ENCODE measurements around the gene RNF145.

Gene RNF145

DNA sequence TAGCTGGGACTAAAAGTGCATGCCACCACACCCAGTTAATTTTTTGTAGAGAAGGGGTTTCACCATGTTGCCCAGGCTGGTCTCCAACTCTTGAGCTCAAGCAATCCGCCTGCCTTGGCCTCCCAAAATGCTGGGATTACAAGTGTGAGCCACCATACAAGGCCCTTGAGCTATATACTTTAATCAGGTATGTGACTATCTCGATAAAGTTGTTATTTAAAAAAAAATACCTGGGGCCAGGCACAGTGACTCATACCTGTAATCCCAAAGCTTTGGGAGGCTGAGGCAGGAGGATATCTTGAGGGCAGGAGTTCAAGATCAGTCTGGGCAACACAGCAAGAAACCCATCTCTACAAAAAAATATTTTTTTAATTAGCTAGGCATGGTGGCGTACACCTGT is 19.2 kb downstream of the RNF145 start:
- no peak for DNase-seq (ENCODE audit: low read depth)

DNA sequence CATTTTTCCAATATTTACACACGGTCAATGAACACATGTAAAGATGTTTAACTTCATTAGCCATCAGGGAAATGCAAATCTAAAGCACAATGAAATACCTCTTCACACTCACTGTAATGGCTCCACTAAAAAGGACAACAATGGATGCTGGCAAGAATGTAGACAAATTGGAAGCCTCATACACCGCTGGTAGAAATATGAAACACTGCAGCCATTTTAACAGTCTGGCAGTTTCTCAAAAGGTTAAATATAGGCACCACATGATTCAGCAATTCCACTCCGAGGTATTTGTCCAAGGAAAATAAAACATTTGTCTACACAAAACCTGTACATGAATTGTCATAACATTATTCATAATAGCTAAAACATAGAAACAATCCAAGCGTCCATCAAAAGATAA is 20.0 kb downstream of the RNF145 start:
- DNase-seq (ENCODE audit: low read depth), result no peak

DNA sequence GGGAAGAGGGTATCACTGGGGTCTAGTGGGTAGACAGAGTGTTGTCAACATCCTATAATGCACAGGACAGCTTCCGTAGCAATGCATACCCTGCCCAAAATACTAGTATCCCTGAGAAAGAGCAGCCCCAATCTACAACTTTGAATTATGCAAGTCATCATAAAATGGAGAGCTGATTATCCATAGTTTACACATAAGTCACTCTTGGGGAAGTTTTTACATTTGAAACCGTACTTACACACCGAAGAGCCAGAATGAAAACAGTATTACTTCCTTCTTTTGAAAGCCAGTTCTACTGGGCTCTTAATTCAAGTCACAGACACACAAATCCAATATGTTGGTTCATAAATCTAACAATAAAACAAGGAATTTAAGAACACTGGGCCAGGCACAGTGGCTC is 21.6 kb downstream of the RNF145 start:
- DNase-seq (ENCODE audit: low read depth), result no peak

DNA sequence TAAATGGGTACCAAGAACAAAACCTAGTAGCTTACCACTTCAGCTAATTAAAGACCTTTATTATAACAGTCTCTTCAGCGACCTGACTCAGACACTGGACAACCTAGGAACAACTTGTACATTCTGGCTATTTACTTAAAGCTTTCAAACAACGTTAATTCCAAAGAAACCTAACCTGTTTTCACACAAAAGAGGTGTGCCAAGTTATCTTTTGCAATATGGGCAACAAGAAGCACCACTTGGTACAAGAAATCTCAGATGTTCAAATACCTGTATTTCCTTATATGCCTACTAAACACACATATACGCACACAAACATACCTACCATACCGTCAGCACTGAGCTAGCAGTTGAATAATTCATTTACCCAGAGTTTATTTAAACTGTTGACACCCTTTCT is 23.0 kb downstream of the RNF145 start:
- DNase-seq (ENCODE audit: low read depth), result no peak

DNA sequence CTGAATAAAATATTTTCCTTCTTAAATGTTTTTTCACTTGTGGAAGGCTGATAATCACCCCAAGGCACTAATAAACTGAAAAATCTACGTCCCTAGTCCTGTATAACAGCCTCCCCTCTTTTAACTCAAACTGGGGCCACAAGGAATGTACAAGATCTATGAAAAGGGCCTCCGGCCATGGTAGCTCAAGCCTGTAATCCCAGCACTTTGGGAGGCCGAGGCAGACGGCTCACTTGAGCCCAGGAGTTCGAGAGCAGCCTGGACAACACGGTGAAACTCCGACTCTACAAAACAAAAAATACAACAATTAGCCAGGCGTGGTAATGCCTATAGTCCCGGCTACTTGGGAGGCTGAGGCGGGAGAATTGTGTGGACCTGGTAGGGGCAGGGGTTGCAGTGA is 23.6 kb downstream of the RNF145 start:
- no peak for DNase-seq (ENCODE audit: low read depth)

DNA sequence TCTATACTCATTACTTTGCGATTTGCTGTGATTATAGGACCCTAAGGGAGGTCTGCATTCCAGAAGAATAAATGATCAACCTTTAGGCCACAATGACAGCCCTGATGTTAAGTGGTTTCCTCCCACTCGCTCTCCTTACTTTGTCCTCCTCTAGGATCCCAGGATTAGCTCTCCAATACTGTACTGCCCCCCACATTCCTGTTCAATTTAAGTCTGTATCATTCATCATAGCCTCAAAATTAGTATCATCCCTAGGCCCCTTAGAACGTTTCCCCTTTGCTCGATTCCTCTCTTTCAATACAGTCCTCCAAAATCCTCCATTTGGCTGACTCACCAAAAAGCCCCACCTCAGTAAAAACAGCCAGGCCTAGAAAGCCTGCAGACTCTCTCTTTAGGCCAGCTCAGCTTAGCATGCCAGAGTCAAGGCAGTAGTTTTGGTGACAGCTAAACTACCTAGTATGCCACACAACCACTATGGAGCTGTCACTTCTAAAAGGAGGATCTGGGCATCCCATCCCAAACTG is 24.4 kb downstream of the RNF145 start:
- peak; percentile 97 for DNase-seq (ENCODE audit: low read depth)

DNA sequence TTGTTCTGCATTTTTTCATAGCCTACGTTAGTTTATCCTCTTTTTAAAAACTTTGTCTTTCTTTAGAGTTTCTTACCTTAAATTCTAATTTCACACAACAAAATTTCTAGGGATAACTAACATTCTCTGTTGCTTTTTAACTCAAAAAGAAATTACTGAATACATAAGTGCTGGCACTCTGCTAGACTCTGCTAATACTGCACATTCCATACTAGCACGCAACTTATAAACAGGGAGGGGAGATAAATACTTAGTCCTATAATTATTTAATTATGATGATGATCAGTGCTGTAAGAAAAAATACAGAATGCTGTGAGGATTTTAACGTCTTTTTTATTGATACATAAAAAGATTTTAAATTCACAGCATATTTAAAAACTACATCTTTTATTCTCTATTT is 25.1 kb downstream of the RNF145 start:
- peak; percentile 63 for DNase-seq (ENCODE audit: low read depth)

DNA sequence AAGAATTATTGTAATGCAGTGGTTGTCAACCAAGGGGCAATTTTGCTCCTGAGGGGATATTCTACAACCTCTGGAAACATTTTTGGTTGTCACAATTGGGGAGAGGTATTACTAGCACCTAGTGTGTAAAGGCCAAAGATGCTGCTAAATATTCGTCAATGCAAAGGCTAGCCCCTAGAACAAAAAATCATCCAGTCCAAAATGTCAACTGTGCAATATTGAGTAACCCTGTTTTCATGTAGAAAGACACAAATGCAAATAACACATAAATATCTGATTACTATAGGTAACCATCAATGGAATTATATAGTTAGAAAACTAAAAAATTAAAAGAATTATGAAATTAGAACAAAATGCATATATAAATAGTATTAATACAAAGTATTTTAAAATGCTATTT is 26.1 kb downstream of the RNF145 start:
- no peak for DNase-seq (ENCODE audit: low read depth)

DNA sequence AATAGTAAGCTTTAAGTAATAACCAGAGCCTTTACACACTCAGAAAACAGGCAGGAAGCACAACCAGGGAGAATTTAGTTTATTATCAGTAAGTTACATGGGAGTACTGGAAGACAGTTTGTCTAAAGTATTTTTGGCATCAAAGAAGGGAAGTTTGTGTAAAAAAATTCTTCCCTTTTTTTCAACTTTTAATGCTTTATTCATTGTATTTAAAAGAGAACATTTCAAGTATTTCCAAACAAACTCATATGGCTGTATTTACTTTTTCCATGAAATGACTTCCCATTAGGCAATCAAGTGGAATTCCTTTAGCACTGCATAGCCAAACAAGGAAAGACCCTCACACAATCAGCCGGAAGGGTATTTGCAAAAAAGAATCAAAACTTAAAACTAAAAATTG is 26.7 kb downstream of the RNF145 start:
- DNase-seq (ENCODE audit: low read depth), result peak; percentile 29

DNA sequence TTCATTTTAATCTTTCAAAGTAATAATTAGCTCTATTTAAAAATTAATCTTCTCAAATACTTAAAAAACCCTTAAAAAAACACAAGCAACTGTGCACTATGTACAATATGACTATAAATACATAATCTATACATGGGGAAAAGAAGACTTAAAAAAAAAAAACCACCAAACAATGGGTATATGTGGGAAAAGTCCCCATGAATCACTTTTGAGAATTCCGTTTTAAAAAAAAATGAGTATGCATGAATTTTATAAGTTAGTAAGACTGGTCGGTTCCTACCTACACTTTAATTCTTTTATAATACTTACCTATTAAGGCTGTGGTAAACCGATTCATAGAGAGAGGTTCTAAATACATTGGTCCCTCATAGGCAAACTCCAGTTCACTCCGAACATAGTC is 27.7 kb downstream of the RNF145 start:
- peak; percentile 26 for DNase-seq (ENCODE audit: low read depth)

DNA sequence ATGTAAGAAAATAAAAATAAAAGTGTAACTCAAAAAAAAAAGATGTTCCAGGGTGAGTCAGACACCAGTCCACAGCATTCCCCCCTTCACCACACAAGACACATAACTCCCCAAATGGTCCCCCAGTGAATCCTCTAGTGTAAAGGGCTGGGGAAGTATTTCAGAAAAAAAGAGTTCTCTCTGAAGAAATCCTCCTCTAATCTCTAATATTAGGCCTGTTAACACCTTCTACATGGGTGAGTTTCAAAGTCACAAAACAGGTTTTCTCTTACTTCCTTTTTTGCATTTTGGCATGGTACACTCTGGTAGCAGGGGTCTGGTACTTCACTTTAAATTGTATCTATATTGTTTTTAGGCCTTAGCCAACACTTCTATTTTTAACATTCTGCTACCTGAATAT is 28.2 kb downstream of the RNF145 start:
- peak; percentile 53 for DNase-seq (ENCODE audit: low read depth)

DNA sequence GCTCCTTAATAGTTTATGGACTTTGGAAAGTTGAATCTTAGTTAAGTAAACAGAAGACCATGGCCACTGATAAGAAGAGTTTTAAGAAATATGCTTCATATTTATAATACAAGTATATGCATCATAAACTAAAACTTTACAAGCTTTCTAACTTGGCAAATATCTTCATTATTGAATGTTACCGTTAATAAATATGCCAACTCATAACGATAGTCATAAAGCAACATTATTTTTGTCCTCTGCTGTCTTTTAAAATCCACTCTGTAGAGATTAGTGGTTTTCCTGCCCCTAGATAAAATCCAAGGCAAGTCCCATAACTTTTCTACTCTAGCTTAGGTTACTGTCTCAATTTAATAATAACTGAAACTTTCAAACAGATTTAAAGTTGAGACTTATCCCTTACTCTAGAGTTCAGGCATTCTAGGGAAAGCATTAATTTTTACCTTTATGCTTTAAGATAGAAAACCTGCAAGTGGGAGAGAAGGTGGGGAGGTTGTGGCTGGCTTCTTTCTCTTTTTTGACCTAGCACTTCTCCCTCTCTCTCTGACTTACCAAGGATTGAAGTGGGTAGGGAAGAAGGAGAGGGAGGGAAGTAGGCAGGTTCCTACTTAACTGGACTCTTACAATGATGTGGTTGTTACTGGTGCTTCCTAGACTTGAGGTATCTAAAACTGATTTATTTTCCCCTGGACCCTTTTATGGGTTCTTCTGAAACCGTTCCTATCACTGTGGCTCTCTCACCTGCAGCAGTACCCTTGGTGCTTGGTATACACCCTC is 29.6 kb downstream of the RNF145 start:
- no peak for DNase-seq (ENCODE audit: low read depth)

DNA sequence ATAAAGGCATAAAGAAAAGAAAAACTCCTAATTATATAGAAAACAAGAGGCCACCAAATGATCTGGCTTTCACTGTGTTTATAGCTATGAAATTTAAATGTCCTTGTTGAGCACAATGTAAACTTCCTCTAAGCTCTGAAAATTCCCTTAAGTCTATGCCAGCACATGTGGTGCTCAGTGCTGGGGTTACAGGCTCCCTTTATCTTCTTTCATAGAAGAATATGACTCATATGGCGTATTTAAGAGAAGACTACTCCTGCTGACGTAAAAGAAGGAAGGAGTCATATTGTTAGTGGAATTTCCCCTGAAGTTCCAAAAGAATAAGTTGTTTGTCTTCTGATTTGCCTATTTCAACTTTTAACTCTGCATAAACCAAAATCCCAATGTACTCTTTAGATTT is 30.4 kb downstream of the RNF145 start:
- peak; percentile 99 for DNase-seq (ENCODE audit: low read depth)

DNA sequence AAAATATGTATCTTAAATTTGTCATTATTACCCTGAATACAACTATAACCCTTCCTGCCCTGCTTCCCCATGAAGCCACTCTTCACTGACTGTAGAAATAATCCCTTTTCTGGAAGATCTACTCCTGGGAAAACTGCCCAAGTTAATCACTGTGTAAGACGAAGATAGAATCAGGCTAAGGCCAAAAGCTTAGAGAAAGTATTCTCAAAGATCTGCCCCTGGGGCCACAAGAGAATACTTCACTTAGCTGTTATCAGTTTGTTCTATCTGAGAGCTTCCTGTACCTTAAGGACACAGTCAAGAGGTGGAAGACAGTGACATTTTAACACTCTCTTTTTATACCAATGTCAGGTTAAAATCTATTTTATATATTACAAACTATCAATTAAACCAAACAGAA is 33.8 kb downstream of the RNF145 start:
- peak; percentile 37 for DNase-seq (ENCODE audit: low read depth)

DNA sequence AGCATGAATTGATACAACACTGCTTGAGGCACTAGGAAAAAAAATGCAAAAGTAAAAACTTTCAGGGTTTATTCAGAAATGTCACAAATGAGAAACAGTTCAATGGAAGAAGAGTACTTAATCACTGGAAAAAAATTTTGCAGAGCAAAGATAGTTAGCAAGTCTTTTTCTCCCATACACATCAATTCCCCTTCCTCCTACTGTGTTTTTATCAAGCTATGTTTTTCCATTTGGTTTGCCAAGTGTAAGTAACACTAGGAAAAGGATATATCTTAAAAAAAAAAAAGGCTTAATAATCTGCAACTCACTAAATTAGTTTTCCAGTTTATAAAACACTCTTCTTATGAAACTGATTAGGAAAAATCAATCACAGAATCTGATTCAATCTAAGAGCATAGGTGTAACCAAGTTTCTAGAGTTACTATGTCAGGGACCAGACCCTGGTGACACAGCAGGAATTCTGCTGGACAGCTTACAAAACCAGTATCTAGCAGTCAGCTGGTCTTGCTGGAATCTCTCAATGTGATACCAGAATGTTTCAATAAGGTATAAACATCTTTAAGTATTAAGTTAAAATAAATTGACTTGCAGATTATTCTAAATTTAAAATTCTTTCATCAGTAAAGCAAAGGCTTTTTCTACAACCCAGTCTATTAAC is 34.7 kb downstream of the RNF145 start:
- no peak for DNase-seq (ENCODE audit: low read depth)

DNA sequence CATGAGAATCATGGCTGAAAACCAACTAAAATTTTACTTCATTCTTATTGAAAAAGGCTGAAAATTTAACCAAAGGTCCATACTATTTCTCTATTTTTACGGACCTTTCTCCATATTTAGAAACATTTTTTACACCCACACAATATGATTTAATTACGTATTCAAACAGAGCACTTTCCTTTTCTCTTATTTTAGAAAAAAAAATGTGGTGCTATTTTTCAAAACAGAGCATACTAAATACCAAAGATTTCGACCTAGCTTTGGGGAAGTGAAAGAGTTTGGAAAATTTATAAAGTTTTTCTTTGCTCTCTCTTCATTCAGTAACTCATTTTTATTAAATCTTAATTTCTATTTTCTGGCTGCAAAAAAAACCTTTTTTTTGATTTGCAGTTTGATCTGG is 38.1 kb downstream of the RNF145 start:
- no peak for DNase-seq (ENCODE audit: low read depth)

DNA sequence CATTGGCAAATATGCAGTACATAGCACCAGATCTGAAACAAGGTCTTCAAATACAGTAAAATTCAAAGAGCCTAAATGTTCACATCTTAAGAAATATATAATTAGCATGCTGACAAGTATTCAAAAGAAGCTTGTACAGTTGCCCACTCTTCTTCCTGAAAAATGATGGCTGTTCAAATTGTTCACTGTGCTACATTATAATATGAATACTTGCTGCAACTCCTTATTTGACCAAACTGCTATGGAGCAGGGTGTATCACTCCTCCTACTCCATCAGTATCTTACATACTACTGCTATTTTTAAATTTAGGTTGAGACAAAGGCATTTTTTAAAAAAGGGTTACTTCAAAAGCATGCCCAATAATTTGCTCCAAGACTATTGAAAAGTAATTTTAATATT is 39.3 kb downstream of the RNF145 start:
- no peak for DNase-seq (ENCODE audit: low read depth)

DNA sequence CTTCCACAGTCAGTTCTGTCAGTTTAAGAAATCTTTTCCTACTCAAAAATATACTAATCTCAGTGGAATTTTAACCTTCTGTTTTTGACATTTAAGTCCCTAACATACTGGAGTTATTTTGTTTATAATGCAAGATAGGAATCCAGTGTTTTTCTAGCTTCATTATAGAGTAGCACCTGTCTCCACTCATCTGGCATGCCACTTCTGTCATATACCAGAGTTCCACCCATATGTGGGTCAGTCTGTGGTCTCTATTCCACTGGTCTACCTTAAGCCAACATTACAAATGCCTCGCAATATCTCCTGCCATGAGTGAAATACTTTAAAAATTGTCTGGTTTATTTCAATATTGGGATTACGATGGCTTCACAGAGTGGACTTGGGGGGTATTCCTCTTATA is 42.9 kb downstream of the RNF145 start:
- DNase-seq (ENCODE audit: low read depth), result no peak

DNA sequence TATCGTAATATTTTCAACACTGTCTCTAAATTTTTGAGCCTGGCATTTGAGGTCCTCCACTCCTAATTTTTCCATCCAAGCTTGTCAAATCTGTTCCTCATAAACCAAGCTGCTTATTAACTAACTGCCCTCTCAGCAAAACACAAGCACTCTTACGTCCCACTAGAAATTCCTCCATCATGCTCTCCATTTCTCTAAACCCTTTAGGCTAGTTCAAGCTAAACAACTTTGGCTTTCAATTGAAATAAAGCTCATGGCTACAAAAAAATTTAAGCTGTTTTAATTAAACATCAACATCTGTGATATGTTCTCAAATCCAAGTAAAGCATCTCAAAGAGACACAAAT is 45.7 kb downstream of the RNF145 start:
- DNase-seq (ENCODE audit: low read depth), result no peak

DNA sequence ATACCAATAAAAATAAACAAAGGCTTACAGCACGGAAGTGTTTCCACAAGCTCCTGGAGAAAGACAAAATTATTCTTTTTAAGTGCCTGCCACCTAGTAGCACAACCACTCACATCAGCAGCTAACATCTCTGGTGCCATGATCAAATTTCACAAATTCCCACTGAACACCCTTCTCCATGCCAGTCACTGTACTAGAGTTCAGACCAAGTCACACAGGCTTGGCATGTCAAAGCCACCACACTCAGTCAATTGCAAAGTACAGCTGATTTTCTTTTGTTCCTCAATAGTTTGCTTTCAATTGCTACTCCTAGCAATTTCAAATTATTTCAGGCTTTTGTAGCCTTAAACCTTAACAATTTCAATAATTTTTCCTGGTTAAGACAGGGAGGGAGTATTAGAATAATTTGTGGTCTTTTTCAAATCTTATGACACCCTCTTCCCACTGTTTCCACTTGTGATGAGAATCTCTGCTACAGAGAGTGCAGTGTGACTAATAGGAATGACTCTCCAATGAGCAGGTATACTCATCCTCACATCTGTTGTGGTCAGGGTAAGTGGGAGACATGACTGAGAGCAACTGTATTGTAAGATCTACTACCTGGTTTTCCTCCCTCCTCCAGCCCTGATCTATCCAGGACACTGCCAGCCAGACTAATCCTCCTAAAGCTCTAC is 46.2 kb downstream of the RNF145 start:
- DNase-seq (ENCODE audit: low read depth), result peak; percentile 97

DNA sequence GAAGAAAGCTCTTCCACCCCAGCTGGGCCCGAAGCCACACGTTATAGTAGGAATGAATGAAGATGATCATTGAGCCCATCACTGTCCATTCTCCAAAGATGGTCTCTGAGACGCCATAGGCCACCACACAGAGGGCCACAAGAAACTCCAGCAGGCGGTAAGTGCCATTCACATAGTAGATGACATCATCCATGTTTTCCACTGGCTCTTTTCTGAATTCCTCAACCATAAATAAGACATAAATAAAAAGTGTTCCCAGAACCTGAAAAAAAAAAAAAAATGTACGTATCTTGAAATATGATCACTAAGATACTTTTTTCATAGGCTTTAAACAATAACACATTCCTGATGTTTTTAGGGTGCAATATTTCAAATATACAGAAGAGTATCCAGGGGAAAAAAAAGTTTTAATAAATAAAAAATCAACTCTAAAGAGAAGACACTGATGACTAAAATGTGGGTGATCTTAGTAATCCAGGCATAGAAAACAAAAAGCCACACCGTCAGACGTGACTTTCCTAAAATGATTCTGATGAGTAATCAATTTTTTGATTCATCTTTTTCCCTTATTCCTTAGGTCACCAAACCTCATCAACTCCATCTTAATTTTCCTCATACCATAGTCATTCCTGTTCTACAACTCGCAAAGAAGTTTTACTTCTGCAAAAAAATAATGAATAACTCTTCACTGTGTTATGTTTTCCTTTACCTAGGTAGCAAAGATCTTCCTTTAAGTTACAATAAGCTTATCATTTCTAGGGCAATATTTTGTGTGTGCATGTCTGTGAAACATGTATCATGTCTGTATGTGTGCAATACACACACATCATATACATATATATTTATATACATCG is 47.8 kb downstream of the RNF145 start:
- peak; percentile 71 for DNase-seq (ENCODE audit: low read depth)

DNA sequence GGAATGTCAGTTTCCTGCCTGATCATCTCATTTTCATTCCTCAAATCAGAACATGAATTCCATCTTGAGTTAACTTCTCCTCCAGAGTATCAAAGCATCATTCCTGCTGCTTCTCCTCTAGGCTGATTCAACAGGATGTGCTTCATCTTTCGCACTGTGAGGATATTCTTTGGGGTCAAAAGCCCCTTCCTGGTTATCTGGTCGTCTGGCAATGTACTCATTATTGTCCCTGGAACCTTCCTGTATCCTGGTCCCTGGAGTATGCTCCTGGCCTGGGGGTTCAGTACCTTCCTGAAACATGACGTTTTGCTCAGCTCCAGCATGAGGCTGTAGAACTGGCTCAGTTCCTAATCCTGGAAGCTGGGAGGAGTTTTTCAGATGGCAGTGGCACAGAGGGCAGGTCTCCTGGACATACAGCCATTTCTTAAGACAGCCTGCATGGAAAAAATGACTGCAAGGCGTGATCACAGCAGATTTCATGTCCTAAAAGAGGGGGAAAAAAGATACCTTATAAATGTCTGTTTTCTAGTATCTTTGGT is 50.7 kb downstream of the RNF145 start:
- DNase-seq (ENCODE audit: low read depth), result peak; percentile 72

All from ELR (cell line).